Mucosa of descending colon (tissue), 3 donors: ENCODE measurements around the gene FBN1. TPM values are rescaled to one million over a fixed set of nuclear protein-coding genes. Genes with fewer than 3 reads are reported as not detected.

Source experiments
- ATAC-seq: fragments of 200-7000 bp; cut with Tn5 transposase; one replicate; pipeline ENCODE4 v1.9.1; 2020; ENCODE audit warnings: mild to moderate bottlenecking, moderate library complexity
- DNase-seq, 3 donors: peaks; one replicate each; pipeline ENCODE4 v3.0.0-alpha.2; 2020
- H3K36me3 ChIP-seq: fragments of 200-600 bp; one replicate; pipeline ENCODE4 v1.8.0; 2021; ENCODE audit warnings: low read depth, mild to moderate bottlenecking
- H3K4me1 ChIP-seq: fragments of 200-600 bp; one replicate; pipeline ENCODE4 v1.8.0; 2021; ENCODE audit warnings: low read depth, mild to moderate bottlenecking
- H3K4me3 ChIP-seq: fragments of 200-600 bp; one replicate; pipeline ENCODE4 v1.8.0; 2021; ENCODE audit warnings: mild to moderate bottlenecking
- H3K9me3 ChIP-seq: fragments of 200-600 bp; one replicate; pipeline ENCODE4 v1.8.0; 2021; ENCODE audit warnings: mild to moderate bottlenecking
- CTCF ChIP-seq: fragments of 200-600 bp; IDR thresholded peaks from one replicate; pipeline ENCODE4 v1.8.0; 2022; ENCODE audit warnings: antibody characterized with exemption, mild to moderate bottlenecking
- intact Hi-C, 2 donors: fragments of 100-400 bp; cut with DNase I in 1 of 2; cut with micrococcal nuclease in 1 of 2; formaldehyde crosslinking; loops; one replicate each; pipeline versions ENCODE4 v1.11.0 to v1.11.1; 2022; cut with DNase I, micrococcal nuclease
- total RNA-seq, 3 donors: library from RNA; stranded (reverse); fragmentation: NEBNext Ultra II Directional in 2 of 3; extraction: Animal tissue kit (Norgen Biotek cat#: 25700) in 2 of 3; gene quantifications; one replicate each; pipeline versions ENCODE4 v1.2.1 to v1.2.4, GENCODE V29; 2021 to 2023
- donor health status: DM: no; HTN: no; CAD: no; lungs with moderate emphysema.
- donor health status: DM: no; HTN: no; CAD: no.
- donor health status: DM: no; HTN: yes; CAD: no.

The FBN1 gene
- total RNA-seq, 3 donors from 2014 or later = 9.3 to 47.9 (median 35.9) TPM

GRCh38 chr15:48396020-48396419, 249.5 kb downstream of the FBN1 start:
- Histone ChIP-seq H3K4me3 (no peak overlapping the region), H3K9me3 (no peaks in the 10 kb centered on the region), H3K36me3 (no peaks in the 10 kb centered on the region), H3K4me1 (peaks cover 4% of the 10 kb centered on the region)
- no peak for TF ChIP-seq CTCF
- DNase-seq = no peak
- intact Hi-C loops = no loop called here
- ATAC-seq = no peak

GRCh38 chr15:48395521-48396011, 249.9 kb downstream of the FBN1 start:
- TF ChIP-seq CTCF = no peak
- no peak overlapping the region for H3K4me3 ChIP-seq
- peaks cover 4% of the 10 kb centered on the region for H3K4me1 ChIP-seq
- no peaks in the 10 kb centered on the region for H3K9me3 ChIP-seq
- intact Hi-C loops = no loop called here
- ATAC-seq (peak; percentile 39), DNase-seq (peak in 2 of 3 donors; percentile 30 to 62)
- H3K36me3 ChIP-seq = no peaks in the 10 kb centered on the region

GRCh38 chr15:48394970-48395369, 250.5 kb downstream of the FBN1 start:
- DNase-seq = no peak
- TF ChIP-seq CTCF = no peak
- intact Hi-C loops = no loop called here

GRCh38 chr15:48393645-48394506, 251.6 kb downstream of the FBN1 start:
- Histone ChIP-seq H3K36me3 (no peaks in the 10 kb centered on the region), H3K4me3 (no peak overlapping the region), H3K9me3 (no peaks in the 10 kb centered on the region), H3K4me1 (peaks cover 4% of the 10 kb centered on the region)
- no peak for TF ChIP-seq CTCF
- intact Hi-C loops = no loop called here
- DNase-seq (peak; percentile 40 to 52 (median 41)), ATAC-seq (peak; percentile 90)

More at GRCh38 chr15:48394970-48395369, 250.5 kb downstream of the FBN1 start:
- Histone ChIP-seq H3K4me1 (peaks cover 4% of the 10 kb centered on the region), H3K4me3 (no peak overlapping the region), H3K36me3 (no peaks in the 10 kb centered on the region), H3K9me3 (no peaks in the 10 kb centered on the region)
- ATAC-seq = no peak

GRCh38 chr15:48392356-48392755, 253.2 kb downstream of the FBN1 start:
- TF ChIP-seq CTCF = no peak
- Histone ChIP-seq H3K4me1 (peaks cover 4% of the 10 kb centered on the region), H3K9me3 (no peaks in the 10 kb centered on the region), H3K36me3 (no peaks in the 10 kb centered on the region), H3K4me3 (no peak overlapping the region)
- intact Hi-C loops = no loop called here
- ATAC-seq = no peak
- DNase-seq = peak in 1 of 3 donors; percentile 25
